Iris pigment epithelial cell (primary cell): ENCODE results near the gene DMBX1.
A peak's percentile ranks its signal among the peaks of the same experiment; 100 is the strongest.

ENCODE experiments used
- DNase-seq: peaks from one replicate; pipeline ENCODE4 v3.0.0-alpha.2; 2011; ENCODE audit warnings: low read depth

Gene DMBX1

DNA sequence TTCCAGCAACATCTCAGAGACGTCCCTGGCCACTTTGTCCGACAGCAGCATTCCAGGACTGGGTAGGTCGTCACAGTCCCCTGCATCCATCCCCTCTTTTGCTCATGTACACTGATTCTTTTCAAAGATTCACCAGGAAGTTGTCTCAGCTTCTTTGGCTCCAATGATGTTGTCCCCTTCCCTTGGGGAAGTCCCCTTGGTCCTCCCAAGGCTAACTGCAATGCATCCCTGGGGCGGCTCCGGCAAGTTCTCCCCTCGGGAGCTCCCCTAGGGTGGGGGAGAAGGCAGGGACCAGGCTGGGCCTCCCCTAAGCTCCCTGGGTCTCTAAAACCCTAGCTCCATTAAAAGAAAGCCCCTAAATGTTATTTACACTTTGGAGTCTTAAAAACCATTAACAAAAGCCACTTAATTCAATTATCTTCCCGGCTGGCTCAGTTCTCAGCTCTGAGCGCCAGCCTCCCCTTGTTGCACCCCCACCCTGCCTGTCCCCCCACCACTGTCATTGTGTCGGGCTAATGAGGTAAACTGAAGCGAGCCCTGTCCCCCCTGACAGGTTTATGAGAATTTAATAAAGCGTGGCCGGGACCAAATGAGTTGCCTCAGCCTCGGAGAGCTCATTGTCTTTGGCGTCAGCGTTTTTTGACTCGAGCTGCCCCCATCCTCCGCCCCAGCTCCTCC lies 36.5 kb downstream of the DMBX1 start:
- DNase-seq, result no peak

DNA sequence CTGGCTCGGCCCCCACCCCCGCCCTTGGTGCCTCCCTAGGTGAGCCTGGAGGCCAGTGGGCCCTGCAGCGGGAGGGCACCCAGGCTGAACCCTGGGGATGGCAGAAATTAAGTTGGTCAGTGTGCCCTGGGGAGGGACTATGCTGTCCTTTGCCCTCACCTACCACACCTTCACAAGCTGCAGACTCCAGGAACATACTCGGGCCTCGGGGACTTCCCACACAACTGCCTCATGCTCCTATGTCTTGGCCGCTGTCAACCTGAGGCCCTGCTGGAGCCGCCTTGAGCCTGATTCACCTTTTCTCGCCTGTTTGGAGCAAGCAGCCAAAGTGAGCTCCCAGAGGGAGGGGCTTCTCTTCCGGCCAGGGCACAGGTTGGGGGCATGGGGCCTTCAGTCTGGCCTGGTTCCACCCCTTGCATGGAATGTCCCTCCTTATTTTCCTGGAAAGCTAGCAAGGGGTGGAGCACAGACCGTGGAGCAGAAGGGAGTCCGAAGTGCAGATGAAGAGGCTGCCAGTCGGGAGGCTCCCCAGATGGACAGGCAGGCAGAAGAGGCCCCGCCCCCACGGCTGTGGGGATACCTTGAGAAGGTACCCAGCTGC lies 37.2 kb downstream of the DMBX1 start:
- DNase-seq, result no peak

DNA sequence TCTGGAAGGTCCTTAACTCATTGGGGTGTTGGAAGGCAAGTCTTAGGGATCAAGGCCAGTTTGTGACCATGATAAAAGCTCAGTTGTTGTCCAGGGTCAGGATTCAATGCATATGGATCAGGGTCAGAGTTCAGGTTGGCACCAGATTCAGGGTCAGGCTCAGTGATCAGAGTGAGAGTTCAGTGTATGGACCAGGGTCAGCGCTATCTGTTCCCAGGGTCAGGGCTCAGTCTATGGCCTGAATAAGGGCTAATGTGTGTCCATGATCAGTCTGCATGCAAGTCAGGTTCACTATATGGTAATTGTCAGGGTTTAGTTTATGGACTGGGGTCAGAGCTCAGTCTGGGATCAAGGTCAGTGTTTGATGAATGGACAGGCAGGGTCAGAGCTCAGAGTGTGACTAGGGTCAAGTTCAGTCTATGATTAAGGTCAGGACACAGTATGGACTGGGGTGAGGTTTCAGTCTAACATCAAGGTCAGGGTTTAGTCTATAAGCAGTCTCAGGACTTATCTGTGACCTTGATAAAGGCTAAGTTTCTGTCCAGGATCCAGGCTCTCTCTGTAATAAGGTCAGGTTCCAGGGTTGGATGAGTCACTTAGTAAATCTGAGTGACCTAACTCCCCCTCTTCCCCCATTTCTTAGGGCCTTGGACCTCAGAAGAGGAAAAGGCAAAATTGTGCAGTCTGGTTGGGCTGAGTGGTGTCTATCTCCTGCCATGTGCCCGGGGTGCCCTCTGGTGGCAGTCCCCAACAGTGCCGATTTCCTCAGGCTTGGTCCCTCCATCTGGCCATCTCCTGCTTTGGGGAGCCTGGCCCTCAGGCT lies 38.0 kb downstream of the DMBX1 start:
- peak; percentile 57 for DNase-seq

DNA sequence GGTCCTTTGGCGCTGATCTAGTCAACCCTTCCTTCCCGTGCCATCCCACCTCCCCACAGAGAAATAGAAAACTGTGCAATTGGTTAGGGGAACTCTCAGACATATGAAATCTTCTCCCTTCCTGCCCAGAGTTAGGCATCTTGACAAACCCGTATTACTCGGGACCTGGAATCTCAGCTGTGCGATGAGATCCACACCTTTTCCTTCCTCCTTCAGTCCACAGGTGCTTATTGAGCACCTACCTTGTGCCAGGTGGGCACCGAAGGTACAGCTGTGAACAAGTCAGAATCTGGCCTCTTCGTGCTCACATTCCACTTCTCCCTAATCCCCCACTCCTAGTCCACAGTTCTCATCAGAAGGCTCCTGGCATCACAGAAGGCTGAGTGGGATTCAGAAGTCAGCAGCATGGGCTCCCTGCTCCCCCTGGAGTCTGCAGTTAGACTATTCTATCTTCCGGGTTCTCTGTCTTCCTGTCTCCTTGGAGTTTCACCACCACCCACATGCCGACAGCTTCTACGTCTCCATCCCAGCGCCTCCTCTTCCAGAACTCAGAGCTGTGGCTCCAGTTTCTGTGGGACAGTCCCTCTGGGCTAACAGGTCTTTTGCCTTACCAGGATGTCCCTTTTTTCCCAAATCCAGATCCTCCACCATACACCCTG lies 38.8 kb downstream of the DMBX1 start:
- peak; percentile 28 for DNase-seq

DNA sequence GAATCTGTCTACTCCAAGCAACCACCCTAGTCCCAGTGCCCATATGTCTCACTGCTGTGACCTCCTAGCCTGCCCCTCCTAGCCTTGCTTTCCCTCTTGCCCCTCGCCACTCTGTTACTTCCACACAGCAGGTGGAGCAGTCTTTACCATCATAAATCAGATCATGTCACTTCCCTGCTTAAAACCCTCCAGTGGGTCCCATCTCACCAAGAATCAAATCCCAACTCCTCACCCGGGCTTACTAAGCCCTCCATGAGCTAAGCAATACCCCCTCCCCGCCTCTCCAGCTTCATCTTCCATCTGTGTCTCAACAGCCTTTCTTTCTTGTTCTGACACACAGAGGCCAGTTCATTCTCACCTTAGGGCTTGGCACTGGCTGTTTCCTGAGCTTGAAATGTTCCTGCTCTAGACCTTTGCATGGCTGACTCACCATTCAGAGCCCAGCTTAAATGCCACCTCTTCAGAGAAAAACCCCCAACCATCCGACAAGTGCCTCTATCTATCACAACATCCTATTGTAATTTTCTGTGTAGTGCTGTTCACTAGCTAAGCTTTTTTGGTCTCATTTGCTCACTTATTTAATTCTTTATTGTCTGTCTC lies 39.5 kb downstream of the DMBX1 start:
- DNase-seq, result no peak

DNA sequence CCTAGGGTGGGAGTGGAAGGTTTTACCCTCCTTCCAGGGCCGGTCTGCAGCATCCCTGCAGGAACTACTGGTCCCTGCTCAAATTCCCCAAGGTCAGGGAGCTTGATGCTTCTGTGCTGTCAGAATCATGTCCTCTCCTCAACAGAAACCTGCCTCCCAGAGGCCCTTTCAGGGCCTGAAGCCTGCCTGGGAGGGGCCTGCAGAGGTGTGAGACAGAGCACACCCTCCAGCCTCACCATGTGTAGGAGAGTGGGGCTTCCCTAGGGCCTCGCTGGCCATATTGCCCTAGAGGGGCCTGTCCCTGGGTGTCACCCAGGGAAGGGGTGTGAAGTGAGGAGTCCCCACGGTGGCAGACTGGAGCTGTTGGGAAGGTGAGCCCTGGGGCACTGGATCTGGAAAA lies 40.7 kb downstream of the DMBX1 start:
- DNase-seq, result no peak

DNA sequence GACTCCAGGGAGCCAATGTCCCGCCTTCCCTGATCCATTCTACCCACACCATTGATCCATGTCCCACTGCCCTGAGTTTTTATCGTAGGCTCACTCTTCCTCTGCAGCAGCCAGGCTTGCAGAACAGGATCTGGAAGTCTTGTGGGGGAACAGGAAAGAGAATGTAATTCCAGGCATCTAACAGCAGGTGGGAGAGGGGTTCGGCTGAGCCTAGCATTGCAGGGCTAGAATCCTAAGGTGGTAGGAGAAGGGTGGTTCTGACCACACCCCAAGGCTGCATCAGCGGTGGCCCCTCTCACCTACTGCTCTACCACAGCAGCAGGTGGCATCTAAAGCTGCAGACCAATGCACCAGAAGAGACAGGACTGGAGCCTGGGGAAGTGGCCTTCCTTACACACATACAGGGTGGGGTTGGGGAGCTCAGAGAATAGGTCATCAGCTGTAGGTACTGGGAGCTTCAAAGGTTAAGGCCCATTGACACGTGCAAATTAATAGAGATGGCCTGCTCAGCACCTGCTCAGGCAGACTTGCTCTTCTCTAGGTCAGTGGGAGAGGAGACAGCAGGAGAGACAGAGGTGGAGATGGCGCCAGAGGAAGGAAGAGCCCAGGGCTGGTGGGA lies 41.3 kb downstream of the DMBX1 start:
- DNase-seq, result no peak

DNA sequence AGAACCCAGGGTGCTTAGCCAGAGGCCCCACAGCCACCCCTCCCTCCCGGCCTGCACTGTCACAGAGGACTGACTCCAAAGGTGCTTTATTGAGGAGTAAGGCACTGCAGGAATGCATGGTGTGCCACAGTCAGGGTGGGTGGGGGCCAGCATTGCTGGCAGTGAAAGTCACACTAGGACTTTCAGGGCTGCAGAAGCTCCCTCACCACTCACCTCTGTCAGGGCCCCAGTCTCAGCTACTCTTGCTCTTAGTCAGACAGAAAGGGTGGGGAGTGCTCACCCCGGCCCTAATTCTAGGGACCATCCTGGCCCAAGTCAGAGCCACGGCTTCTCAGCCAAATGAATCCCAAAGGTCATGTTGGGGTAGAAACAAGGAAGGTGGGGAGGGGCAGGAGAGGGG lies 42.5 kb downstream of the DMBX1 start:
- no peak for DNase-seq

DNA sequence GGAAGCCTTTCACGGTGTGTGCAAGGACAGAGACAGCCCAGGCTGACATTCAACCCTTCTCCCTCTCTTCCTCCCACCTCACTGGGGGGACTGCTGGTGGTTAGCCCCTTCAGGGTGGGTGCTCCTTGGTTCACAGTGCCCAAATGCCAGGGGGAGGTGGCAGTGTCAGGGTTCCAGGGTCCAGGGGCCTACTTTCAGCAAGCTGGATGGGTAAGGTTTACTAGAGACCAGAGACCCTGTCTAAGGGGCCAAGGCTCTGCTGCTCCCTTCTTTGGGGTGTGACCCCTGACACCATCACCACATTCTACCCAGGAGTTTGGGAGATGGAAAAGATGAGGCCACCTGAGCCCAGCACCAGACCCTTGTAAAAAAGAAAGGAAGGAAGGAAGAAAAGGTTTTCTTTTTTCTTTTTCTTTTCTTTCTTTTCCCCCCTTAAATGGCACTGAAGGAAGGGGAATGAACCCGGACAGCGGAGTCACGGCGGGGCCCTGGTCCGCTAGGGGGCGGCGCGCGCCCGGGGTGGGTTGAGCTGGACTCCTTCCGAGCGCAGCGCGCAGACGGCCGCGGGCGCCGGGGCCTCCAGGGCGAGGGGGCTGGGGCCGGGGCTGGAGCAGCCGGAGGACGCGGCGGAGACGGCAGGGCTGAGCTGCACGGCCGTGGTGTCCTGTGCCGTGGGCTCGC lies 43.0 kb downstream of the DMBX1 start:
- DNase-seq, result peak; percentile 60

DNA sequence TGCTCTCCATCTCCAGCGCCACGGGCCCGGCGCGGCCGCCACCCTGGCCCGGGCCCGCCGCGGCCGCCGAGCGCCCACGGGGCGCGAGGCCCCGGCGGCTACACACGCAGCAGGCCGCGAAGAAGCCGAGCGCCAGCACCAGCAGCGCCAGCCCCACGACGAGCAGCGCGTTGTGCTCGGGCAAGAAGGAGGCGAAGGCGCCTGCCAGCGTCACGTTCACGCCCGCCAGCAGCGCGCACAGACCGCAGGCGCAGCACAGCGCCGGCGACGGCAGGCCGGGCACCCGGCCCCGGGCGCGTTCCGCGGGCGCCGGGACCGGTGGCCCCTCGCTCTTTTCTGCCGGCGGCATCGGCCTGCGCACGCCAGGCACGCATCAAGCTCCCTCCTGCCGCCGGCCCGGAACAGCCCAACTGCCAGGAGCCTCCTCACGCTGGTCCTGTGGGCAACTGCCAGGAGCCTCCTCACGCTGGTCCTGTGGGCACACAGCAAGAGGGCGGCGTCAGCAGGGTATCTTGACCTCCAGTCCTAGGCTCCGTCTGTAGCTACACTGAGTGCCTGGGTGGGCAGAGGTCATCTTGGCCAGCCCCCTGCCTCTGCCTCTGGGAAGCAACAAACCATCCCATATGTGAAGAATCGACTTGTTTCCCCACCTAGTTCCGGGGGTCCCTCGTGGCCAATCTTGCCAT lies 43.7 kb downstream of the DMBX1 start:
- DNase-seq, result peak; percentile 43

DNA sequence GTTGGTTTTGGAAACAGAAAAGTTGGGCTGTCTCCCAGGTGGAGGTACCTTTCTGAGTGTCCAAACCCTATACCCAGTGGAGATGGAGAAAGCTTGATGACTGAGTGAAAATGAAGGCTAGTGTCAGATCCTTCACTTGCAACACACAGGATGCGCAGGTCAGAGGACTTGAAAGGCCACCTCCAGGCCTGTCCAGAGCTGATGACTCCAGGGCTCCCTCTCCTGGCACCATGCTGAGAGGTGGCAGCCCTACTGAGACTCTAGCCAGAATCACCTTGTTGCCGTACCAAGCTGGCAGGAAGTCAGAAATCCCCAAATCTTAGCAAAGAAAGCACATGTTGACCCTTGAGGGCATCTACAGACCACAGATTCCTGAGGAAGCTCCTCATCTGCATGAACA lies 45.4 kb downstream of the DMBX1 start:
- no peak for DNase-seq

DNA sequence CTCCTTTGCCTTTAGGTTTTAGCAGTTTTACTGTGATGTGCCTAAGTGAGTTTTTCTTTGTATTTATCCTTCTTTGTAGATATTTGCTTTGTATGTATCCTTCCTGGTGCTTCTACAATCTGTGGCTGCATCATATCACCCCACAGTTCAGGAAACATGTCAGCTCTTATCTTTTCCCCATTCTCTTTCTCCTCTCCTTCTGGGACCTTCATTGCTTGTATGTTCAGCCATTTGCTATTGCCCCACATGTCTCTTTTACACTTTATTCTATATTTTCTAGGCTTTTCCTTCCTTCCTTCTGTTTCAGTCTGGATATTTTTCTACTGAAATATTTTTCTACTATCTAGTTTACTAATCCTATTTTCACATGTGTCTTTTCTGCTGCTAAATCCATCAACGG lies 46.9 kb downstream of the DMBX1 start:
- no peak for DNase-seq

DNA sequence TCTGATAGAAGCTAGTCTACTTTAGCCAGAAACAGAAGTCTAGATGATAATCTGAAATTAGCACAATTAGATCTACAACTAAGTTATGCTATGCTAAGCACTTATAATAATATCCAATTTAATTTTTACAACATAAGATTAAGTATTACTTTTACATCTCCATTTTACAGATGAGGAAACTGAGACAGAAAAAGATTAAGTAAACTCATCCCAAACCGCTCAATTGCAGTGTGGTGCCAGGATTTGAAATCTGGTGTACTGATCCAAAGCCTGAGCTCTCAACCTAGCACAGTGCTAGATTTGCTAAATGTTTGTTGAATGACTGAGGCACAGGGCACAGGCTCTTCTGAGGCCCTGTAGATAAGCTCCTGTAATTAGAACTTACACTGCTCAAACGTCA lies 48.0 kb downstream of the DMBX1 start:
- DNase-seq, result no peak

DNA sequence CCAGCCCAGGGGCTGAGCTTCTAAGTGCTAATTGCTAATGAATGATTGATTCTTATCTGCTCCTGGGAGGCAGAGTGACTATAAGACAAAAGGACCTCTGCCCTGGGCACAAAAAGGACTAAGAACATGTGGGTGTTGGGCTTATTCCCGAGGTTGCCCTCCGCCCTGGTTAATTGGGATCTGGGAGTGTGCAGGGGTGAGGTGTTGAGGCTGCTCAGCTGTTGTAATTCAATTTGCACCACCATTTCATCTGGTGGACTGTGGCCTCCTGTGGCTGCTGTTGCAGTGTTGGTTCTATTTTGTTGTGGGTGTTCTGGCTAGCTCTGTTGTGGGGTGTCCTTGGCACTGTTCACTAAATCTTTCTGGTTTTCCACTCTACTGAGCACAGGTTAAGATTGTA lies 48.5 kb downstream of the DMBX1 start:
- DNase-seq, result no peak
